ENCODE results near the gene CCDC33. TPM values are rescaled to one million over a fixed set of nuclear protein-coding genes. Genes with fewer than 3 reads are reported as not detected.

The CCDC33 gene
- total and polyA plus RNA-seq, 10 of the 15 experiments (the other 5 are each of a cell fraction or from before 2014, with no cell fraction given) = 0.57 to 5.8 (median 4.3) TPM

GRCh38 chr15:74333093-74333492 lies 97.0 kb downstream of the CCDC33 start:
- no peak for TF ChIP-seq MYC (IDR thresholded peaks at IDR 0.05; ENCODE audit: insufficient read depth, insufficient read length, insufficient replicate concordance, low read length, severe bottlenecking)
- no peak for TF ChIP-seq NFIC (IDR thresholded peaks at IDR 0.05; ENCODE audit: low read depth, low read length)
- TF ChIP-seq ZNF622 (IDR thresholded peaks at IDR 0.05) = no peak
- TF ChIP-seq FOXM1 (IDR thresholded peaks at IDR 0.05; ENCODE audit: low read depth, low read length) = no peak
- TF ChIP-seq E4F1 (IDR thresholded peaks at IDR 0.05; ENCODE audit: borderline replicate concordance, partially characterized antibody) = no peak
- TF ChIP-seq EZH2 (IDR thresholded peaks at IDR 0.05; ENCODE audit: borderline replicate concordance, control insufficient read depth, low read depth, low read length) = no peak
- no peak for TF ChIP-seq ZNF274 (IDR thresholded peaks at IDR 0.05; ENCODE audit: insufficient read depth, insufficient read length)
- no peak for TF ChIP-seq MEF2A (IDR thresholded peaks at IDR 0.05; ENCODE audit: insufficient read depth, low read depth, low read length)
- Histone ChIP-seq H3K27me3 (replicated peaks in 1 of 2; ENCODE audit: control insufficient read depth in 2 of 2, insufficient read depth in 2 of 2, low read length in 1 of 2) (no peaks in the 10 kb centered on the region), H4K20me1 (ENCODE audit: control insufficient read depth, insufficient read depth) (no peaks in the 10 kb centered on the region; the same call in 1 of the 2 replicates), H3K4me2 (ENCODE audit: control insufficient read depth, insufficient read depth) (no peak overlapping the region), H2AFZ (ENCODE audit: control insufficient read depth, low read depth, low read length) (no peak overlapping the region), H3K27ac (ENCODE audit: control insufficient read depth, insufficient read depth) (no peak overlapping the region), H3K79me2 (ENCODE audit: control insufficient read depth, insufficient read depth, low read length) (no peaks in the 10 kb centered on the region), H3K4me3 (no peak overlapping the region), H3K9ac (ENCODE audit: control insufficient read depth, insufficient read depth, low read length) (no peak overlapping the region), H3K36me3 (ENCODE audit: control insufficient read depth in 2 of 2, insufficient read depth in 2 of 2, low read length in 1 of 2) (no peaks in the 10 kb centered on the region), H3K4me1 (ENCODE audit: control insufficient read depth, insufficient read depth, low read length) (no peaks in the 10 kb centered on the region), H3K9me3 (replicated peaks; ENCODE audit: control insufficient read depth, insufficient read depth, low read length) (no peaks in the 10 kb centered on the region)
- ChIA-PET CTCF (interaction anchor here (1.3 kb wide), 1 partner anchor 10 kb away, joined by 3 read pairs; no protein-coding TSS in a partner anchor), SMC1A (ENCODE audit: uncharacterized antibody, unreplicated experiment) (no interaction called here), POLR2A (no interaction called here), RAD21 (ENCODE audit: unreplicated experiment) (no interaction called here)
- WGBS (ENCODE audit: insufficient coverage, insufficient replicate concordance, low lambda C conversion rate, missing lambda C conversion rate) = 15% methylated on average over 5 of the region's 5 CpGs
- DNase-seq (ENCODE audit: low read depth, low spot score) (no peak), ATAC-seq (no peak), FAIRE-seq (no peak)
- BruUV-seq (replicated peaks) = no TSS peak
- in situ Hi-C loops (cut with MboI) = no loop called here
- intact Hi-C loops (cut with micrococcal nuclease; ENCODE audit: unreplicated experiment) = no loop called here

Measured in GM12878 (cell line).